Testis (tissue), 2 donors: Measurements from ENCODE around the gene GSTT2.

ENCODE experiments used
- CTCF ChIP-seq, 3 experiments: fragments of 450-650 bp in 2 of 3; fragments of 200-600 bp in 1 of 3; sonication (generic) in 1 of 3; IDR thresholded peaks; one replicate each; pipeline ENCODE4 v1.5.1; 2016 to 2019; ENCODE audit warnings: antibody characterized with exemption in 3 of 3, mild to moderate bottlenecking in 2 of 3, moderate library complexity in 1 of 3
- POLR2A ChIP-seq: fragments of 450-650 bp; IDR thresholded peaks from one replicate; pipeline ENCODE4 v1.6.1; 2017; ENCODE audit warnings: antibody characterized with exemption, mild to moderate bottlenecking, moderate library complexity

GRCh38 chr22:24027389-24027975 is 47.5 kb downstream of the GSTT2 start:
- no peak for TF ChIP-seq CTCF (IDR thresholded peaks at IDR 0.05)
- no peak for TF ChIP-seq POLR2A
